Activated CD4-positive, alpha-beta T cell treated with anti-CD3 and anti-CD28 coated beads, Interleukin-2, Interleukin-4, amounts not matched to agents 100 ng/mL and 50 ng/mL, durations not matched to agents 16 hours and 8 hours (primary cell): ENCODE results near the gene BIRC3.

Experiments used
- DNase-seq: peaks from one replicate; pipeline ENCODE4 v3.0.0-alpha.2; 2020; ENCODE audit warnings: low spot score

BIRC3 gene

GRCh38 chr11:102317099-102317767 lies at the start of gene BIRC3:
TSS of gene BIRC3 (plus strand) at chr11:102317484. CDS start at chr11:102324510, 7,026 bp downstream.
- DNase-seq = peak; percentile 97

GRCh38 chr11:102267609-102268008 lies 49.7 kb upstream of the BIRC3 start:
- no peak for DNase-seq

DNA sequence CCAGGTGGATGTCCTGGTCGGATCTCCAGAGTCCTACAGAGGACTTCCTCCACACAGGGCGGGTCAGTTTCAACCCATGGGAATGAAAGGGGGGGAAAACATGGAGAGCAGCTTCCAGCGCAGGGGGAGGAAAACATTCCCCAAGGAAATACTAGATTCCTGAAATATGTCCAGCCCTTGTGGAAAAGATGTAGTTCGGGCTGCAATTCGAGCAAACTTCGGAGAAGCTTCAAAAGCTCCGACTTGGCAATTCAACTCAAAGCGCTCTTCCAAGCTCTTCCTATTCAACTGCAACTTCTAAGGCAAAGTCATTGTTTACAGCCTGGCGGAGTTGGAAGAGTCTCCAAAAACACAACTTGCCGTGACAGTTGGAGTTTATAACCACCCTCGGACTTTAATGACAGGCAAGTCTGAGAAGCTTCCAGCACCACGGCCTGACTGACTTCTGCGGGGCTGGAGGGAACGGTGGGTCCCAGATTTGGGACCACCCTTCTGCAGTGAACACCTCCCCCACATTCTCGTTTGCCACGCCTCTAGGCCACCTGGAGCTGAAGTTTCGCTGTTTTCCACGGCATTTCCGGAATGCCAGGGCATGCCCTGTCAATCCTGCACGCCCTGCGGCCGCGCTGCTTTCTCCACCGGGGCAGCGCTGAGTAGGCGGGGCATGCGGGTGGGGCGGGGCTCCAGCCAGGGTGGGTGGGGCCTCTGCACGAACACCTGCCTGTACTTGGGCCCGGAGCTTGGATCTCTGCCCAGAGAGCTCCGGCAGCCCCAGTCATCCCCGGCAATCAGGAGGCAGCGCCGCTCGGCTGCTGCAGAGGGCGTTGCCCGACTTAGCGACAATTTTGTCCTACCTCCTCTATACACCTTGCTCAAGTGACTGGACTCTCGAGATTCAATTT lies 49.0 kb upstream of the BIRC3 start:
- peak; percentile 67 for DNase-seq

- DNase-seq = no peak
Measured at GRCh38 chr11:102268985-102269470, 48.3 kb upstream of the BIRC3 start.

GRCh38 chr11:102269927-102270326 lies 47.4 kb upstream of the BIRC3 start:
- DNase-seq = no peak

DNA sequence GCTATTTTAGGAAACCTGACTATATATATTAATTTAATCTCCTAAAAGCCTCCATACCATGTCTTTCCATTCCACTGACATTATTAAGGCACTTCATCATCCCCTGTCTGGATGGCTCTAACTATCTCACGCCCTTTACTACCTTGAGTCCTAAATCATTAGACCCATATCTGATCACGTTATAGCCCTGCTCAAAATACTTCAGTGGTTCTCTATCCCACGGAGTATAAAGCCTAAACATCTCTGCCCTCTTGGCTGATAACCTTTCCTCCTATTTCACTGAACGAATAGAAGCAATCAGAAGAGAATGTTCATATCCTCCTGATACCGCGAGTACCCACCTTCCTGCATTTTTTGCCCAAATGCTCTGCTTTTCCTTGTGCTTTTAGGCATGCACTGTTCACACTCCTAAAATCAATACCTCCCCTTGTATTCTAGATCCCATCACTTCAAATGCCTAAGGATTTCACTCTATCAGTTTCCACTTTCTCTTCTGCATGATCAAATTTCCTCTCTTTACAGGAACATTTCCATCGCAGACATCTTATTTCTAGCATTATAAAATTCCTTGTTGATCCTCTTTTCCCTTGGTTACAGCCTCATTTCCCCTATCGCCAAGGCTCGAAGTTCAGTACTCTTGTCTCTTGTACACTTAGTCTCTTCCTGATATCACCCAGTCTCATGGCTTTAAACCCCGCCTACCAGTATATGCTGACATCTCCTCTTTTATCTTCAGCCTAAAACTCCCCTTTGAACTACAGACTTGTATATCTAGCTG lies 45.0 kb upstream of the BIRC3 start:
- DNase-seq = no peak

- no peak for DNase-seq
Measured at GRCh38 chr11:102274628-102275027, 42.7 kb upstream of the BIRC3 start.

GRCh38 chr11:102276362-102276761 lies 40.9 kb upstream of the BIRC3 start:
- DNase-seq = no peak

GRCh38 chr11:102276783-102277182 lies 40.5 kb upstream of the BIRC3 start:
- DNase-seq = no peak

DNA sequence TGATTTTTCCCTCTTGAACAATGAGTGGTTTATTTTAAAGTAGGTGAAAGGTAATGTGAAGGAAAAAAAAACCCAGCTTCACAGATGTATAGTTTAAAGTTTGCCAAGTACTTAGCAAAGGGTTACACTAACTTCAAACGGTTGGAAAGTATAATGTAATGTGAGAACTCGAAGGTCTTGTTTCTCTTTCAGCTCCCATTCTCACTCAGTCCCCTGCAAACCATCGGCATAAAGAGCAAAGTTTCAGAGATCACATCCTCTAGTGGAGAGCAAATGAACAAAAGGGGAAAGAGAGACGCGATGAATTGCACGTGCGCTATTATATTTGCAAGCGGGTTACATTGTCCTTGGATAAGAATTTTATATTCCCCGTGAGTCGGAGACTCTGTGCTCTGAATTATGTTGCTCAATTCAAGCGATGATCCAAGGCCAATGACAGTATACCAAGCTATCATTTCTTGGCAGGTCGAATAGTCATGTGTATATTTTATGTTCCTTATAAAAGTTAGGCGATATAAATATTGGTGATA lies 37.6 kb upstream of the BIRC3 start:
- DNase-seq = peak; percentile 26

- no peak for DNase-seq
Measured at GRCh38 chr11:102280245-102280833, 36.9 kb upstream of the BIRC3 start.

GRCh38 chr11:102283116-102283485 lies 34.2 kb upstream of the BIRC3 start:
- DNase-seq = no peak

- no peak for DNase-seq
Measured at GRCh38 chr11:102284008-102284407, 33.3 kb upstream of the BIRC3 start.

- DNase-seq = no peak
Measured at GRCh38 chr11:102286292-102286691, 31.0 kb upstream of the BIRC3 start.

DNA sequence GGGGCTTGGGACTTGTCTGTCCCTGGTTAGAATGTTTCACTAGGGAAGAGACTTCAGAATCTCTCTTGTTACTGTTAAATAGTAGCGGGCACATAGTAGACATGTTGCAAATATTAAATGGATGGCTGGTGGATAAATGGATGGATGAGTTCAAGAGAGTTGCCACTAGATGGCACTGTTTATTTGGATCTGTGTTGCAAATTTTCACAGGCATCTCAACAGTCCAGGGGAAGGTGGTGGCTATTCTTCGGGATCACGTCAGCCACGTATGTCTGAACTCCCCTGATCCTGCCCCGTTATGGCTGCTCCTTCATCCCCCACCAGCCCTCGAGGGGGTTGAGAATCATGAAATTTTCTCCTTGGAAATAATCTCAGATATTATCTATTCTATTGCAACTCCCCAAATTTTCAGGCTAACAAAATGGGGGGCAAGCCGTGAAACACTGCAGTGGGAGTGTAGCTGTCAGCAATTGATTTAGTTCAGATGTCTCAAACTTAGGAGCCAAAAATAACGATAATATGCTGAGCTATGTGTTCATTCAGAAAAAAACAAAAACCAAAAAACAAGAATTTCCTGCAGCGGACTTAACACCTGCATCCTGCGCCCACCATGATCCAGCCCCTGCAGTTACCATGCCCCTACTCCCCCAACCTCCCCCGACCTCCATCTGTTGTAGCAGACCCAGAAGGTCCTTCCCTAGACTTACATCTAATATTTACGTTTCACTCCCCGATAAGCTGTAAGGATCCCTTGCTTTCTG lies 29.1 kb upstream of the BIRC3 start:
- DNase-seq = peak; percentile 80

GRCh38 chr11:102288725-102289083 lies 28.6 kb upstream of the BIRC3 start:
- DNase-seq = no peak

DNA sequence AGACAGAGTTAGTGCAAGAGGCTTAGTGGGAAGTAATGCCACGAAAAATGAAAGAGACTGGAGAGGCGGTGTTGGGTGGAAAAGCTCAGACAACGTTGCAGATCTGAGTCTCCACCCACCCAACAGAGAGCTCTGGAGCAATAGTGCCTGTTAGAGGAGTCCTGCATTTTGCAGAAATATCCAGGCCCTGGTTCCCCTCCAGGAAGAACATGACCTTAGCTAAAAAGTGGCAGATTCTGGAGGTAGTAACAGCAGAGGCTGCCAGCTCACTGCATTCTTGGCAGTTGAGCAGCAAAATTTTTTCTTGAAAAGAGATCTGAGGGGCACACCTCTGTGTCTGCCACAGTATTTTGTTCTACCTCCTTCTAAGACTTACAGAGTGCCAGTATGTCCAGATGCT lies 27.7 kb upstream of the BIRC3 start:
- no peak for DNase-seq

DNA sequence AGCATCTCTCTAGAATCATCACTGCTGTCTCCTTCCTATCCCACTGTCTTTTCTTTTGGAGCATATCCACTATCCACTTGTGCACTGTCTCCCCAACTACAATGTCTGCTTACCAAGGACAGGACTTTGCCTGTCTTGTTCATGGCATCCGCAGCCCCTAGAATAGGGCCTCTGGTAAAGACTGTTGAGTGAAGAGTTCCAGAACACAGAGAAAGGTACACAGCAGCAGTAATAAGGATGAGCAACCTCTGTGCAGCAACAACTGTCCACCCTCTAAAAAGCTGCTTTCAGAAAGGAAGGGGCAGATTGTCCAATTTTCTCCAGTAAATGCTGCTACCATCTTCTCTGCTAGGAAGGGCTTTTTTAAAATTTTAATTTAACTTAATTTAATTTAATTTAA lies 25.5 kb upstream of the BIRC3 start:
- DNase-seq = no peak

DNA sequence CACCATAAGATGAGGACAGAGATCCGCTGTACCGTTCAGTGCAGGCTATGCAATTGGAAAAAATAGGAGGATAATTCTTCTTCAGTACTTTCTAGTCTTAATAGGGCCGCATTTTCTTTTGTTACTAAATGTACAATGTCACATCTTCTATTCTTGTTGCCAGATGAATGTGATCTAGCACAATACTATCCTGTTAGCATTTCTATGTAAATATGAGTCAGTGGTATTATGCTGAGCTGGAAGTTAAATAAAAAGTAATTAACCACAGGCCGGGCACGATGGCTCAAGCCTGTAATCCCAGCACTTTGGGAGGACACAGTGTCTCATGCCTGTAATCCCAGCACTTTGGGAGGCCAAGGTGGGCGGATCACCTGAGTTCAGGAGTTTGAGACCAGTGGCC lies 24.4 kb upstream of the BIRC3 start:
- DNase-seq = no peak

- peak; percentile 75 for DNase-seq
Measured at GRCh38 chr11:102293873-102294601, 23.2 kb upstream of the BIRC3 start.
